Fibroblast of skin of right biceps (primary cell): Measurements from ENCODE around the gene ADIRF.
"Not testable (repeated sequence)": the region's sequence is repeated elsewhere in the genome, so short reads cannot be mapped to it uniquely, and the experiment has no call there.

Source experiments
- DNase-seq: peaks from one replicate; pipeline ENCODE4 v3.0.0-alpha.2; 2013

ADIRF gene

DNA sequence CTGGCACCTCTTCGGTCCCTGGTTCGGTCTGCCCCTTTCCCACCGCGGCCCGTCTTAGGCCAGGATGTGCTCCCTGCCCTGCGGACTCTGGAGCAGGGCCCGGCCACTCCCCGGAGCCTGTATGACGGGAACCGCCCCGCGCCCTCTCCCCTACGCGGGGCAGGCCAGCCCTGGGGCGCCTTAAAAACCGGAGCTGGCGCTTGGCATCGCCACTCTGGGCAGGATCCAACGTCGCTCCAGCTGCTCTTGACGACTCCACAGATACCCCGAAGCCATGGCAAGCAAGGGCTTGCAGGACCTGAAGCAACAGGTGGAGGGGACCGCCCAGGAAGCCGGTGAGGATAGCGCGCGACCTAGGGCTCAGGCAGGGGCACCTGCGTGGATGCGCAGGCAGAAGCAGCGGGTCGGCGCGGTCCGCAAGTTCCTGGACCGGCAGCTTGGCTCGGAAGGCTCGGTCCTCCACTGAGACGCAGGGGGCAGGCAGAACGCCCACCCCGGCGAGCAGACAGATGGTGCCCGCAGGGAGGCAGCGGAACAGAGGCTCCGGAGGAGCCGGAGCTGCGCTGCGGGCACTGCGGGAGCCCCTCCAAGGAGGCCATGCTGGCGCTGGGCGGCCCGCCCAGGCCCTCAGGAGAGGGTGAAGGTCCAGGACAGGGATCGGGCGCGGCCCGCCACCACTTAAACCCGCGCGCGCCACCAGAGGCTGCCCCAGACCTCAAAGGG lies at the start of gene ADIRF:
Gene ADIRF (plus strand): TSS at position 212 of the 723 bp plus-strand sequence. CDS start 63 bp downstream, at position 275.
- no peak for DNase-seq

DNA sequence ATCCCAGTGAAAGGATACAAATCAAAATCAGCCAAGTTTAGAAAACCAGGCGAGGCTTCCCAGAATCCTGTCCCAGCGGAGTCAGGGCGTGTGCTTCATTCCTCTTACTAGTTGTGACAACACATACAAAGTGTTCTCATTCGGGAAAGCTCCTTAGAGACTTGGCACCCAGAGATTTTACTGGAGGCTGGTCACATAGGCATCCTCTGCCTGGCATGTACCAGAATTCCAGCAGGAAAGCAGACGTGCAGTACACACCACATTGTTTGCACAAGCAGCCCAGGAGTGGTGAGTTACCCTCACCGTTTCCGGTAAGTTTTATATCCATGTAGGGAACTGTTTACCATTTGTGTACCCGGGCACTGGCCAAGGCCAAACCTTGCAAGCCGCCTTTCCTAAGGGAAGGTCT lies 45.7 kb upstream of the ADIRF start:
- DNase-seq, result no peak

DNA sequence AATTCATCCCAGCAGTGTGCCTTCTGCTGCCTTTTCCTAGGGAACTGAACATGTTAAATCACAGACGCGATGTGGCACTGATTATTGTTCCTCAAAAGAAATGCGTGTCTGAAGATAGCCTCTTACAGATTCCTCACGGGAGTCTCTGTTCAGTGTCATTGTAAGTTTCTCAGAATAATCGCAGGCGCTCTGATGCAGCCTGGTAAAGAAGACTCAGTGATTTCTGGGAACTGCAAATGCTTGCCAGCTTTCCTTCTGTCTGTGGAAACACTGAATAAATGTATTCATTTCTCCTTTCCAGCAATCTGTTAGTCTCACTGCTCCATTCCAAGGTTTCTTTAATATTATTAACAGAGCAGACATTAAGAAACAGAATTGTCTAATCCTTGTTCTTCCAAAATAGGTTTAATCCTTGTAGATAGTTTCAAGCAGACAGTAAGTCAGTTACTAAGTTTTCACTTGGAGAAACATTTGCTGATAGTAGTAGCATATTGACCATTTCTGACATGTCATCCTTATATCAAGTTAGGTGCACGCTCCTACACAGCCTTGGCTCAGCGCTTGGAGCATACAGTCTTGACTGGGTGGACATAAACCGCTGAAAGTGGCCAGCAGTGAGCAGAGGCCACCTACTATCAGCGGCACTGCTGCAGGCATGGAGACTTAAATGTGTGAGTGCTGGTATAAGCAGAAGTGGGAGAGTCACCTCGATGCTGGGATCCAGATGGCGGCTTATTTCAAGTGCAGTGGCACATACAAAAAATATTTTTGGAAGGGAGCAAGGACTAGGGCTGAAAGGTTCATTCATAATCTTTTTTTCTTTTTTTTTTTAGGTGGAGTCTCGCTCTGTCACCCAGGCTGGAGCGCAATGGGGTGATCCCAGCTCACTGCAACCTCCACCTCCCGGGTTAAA lies 38.6 kb upstream of the ADIRF start:
- no peak for DNase-seq

DNA sequence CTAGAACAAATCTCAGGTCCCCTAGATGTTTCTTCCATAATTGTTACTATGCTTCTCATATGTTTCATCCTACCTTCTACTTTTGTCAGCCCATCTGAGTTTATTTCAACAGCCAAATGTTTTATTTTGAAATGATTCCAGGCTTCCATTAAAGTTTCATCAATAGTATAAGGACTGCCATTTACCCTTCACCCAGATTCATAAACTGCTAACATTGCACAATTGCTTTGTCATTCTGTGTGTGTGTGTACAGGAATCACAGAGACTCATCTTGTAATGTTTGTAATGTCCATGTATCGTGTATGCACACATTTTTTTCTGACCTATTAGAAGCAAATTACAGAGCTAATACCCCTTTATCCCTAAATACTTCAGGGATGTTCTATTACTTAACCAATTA lies 36.4 kb upstream of the ADIRF start:
- DNase-seq, result peak; percentile 24

DNA sequence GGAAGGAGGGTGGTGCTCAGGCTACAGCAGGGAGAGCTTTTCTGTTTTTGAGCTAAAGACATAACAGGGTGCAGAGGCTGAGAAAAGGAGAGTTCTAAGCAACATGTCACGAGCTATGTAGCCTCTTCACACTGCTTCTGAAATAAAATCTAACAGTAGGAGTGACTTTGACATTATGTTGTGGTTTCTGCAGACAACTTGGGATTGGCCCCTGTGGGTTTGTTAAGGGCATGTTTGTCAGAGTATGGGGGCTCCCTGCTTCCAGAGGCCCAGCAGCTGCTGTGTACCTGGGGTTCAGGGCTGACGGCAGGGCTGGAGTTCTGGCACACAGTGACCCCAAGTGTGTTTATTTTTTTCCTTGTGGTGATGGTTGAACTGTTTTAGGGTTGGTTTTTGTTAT lies 35.6 kb upstream of the ADIRF start:
- DNase-seq, result no peak

DNA sequence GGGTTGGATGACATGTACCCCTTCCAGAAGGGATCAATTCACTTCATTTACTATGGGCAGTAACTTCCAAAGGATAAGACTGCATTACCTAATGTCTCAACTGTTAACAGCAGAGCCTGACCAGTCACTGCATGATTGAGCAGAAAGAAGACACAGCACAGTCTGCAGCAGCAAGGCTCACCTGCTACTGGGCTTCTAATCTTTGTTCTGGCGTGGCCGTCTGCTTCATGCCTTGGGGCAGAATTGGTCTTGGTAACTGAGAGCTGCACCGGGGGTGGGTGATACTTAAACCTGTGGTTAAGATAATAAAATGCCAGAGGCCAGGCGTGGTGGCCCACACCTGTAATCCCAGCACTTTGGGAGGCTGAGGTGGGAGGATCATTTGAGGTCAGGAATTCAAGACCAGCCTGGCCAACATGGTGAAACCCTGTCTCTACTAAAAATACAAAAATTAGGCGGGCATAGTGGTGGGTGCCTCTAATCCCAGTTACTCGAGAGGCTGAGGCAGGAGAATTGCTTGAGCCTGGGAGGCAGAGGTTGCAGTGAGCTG lies 34.0 kb upstream of the ADIRF start:
- DNase-seq, result not testable (repeated sequence)

DNA sequence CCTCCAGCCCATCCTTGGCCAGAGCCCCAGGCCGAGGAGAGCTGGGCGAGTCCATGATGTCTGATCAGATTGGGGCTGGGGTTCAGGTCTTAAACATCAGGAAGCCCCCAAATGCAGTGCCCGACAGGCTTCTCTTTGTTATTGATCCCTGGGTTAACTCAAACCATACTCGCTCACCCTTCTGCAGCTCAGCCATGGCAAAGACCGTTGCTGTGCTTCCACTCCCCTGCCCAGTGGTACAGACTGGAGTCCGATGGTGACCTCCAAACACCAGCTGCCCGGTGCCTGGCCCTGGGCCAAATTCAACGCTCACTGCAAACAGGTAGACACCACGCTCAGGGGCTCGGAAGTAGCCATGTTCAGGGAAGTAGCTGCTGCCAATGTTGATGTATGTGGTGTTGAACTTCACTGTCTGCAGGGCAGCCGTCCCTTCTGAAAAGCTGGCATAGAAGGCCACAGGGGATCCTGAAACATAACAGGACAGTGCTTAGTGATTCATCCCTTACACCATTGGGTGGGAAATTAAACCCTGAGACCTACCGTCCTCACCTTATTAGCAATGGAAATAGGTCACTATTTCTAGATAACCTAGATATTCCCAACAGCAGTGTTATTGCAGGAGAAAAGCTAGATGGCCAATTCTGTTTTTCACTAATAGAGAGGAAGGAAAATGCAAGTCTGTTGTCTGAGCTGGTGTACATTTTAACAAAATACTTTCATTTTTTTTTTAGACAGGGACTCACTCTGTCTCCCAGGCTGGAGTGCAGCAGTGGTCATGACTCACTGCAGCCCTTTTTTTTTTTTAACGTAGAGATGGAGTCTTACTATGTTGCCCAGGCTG lies 31.4 kb upstream of the ADIRF start:
- peak; percentile 50 for DNase-seq

DNA sequence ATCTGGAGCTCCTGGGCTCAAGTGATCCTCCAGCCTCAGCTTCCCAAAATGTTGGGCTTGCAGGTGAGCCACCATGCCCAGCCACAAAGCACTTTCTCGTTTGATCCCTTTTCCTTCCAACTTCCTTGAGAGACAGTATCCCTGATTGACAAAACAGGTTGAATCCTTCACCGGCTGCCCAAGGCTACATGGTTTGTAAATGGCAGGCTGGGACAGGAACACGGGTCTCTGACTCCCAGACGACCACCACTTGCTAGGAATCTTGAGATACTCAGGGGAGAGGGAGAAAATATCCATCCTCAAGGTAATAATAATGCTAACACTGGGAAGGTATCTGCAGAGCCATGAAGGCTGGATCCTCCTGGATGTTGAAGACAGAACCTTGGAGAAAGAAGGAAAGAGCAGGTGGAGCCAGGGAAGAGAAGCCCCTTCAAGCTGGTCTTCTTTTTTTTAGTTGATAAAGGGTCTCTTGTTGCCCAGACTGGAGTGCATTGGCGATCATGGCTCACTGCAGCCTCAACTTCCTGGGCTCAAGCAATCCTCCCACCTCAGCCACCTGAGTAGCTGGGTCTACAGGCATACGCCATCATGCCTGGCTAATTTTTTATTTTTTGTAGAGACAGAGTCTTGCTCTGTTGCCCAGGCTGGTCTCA lies 30.7 kb upstream of the ADIRF start:
- DNase-seq, result no peak

DNA sequence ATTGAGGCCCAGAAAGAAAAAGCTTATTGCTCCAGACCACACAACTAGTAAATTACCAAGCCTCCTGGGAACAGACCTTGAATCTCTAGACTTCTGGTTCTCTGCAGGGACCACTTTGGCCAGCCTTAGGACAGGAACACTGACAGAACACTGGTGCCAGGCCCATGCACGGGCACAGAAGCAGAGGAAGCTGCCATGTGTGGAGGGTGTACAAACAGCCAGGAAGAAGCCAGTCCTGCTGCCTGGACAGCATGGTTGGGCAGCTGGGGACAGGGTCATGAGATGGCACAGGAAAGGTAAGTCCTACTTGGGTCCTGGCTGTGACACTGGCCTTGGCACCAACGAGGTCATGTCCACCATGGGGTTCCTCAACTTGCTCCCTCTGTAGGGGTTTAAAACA lies 30.0 kb upstream of the ADIRF start:
- DNase-seq, result no peak

DNA sequence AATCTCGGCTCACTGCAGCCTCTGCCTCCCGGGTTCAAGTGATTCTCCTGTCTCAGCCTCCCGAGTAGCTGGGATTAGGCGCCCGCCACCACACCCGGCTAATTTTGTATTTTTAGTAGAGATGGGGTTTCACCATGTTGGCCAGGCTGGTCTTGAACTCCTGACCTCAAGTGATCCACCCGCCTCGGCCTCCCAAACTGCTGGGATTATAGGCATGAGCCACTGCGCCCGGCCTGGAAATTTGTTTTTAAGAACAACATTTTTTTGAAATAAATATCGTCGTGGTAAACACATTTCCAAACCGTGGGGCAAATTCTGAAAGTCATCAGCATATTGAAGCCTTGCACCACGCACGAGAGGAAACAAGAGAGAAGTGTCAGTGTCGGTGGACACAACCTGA lies 28.2 kb upstream of the ADIRF start:
- not testable (repeated sequence) for DNase-seq

DNA sequence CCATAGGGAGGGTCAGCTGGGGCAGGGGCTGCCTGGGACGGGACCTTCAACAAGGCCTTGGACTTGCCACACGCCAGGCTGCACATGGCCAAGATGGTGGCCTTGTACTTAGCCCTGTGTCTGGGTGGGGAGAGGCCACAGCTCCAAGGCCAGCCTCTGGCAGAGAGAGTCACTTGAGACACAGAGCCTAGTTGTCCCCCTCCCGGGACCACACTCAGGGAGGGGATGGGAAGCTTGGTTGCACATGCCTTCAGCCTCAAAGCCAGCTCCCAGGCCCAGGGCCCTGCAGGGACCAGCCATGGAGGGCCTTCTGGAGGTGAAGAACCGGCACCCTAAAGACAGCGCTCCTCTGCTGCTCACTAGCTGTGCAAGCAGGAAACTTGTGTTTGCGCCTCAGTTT lies 27.6 kb upstream of the ADIRF start:
- DNase-seq, result no peak

DNA sequence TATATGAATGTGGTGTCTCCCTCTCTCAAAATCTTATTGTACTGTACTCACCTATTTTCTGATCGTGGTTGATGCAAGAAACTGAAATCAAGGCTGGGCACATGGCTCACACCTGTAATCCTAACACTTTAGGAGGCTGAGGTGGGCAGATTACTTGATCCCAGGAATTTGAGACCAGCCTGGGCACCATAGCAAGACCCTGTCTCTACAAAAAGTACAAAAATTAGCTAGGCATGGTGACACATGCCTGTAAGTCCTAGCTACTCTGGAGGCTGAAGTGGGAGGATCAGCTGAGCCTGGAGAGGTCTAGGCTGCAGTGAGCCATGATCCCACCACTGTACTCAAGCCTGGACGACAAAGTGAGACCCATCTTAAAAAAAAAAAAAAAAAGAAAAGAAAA lies 26.9 kb upstream of the ADIRF start:
- DNase-seq, result no peak

DNA sequence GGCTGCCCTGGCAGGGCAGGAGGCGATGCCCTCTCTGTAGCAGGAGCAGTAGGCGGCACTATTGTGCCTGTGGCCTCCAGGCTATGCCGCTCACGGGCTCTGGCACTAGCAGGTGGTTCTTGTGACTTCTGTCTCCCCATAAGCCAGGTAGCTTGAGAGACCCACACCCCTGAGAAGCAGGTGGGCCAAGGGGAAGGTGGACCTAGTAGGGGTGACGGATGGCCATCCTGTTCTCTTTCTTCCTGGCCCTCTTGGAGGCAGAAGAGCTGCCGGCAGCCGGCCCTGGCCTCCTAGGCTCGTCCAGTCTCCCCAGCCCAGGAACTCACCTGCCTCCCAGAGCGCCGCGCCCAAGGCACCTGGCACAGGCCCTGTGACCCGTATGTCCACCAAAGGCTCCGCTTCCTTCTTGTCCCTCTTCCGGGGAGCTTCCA lies 26.3 kb upstream of the ADIRF start:
- no peak for DNase-seq

DNA sequence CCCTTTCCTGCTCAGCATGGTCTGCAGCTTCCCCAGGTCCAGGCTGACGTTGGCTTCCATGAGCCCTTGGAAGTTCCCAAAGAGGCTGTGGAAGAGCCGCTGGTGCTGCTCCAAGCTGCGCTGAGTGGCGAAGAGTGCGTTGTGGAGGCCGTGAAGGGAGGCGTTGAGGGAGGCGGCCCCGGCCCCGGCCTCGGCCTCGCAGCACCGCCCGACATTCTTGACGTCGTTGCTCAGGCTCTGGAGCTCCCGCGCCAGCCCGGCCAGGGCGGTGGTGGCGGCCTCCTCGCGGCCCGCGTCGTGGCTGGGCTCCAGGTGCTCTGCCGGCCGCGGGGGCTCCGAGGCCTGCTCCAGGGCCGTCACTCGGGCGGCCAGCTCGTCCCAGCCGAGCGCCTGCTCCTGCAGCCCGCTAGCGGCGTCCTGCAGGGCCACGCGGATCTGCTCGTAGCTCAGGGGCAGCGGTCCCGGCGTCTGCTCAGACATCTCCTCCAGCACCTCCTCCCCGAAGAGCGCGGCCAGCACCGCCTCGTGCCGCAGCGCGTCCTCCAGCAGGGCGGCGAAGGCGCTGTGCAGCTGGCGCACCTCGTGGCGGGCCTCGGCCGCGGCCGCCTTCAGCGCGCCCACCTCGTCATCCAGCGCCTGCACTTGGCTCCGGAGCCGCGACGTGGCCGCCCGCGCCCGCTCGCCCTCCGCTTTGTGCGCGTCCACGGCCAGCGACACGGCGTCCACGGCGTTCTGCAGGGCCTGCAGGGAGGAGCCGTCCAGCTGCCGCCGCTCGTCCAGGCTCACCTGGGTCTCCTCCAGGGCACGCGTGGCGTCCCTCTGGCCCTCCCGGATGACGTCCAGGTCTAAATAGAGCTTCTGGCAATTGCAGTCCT lies 25.6 kb upstream of the ADIRF start:
- peak; percentile 36 for DNase-seq

DNA sequence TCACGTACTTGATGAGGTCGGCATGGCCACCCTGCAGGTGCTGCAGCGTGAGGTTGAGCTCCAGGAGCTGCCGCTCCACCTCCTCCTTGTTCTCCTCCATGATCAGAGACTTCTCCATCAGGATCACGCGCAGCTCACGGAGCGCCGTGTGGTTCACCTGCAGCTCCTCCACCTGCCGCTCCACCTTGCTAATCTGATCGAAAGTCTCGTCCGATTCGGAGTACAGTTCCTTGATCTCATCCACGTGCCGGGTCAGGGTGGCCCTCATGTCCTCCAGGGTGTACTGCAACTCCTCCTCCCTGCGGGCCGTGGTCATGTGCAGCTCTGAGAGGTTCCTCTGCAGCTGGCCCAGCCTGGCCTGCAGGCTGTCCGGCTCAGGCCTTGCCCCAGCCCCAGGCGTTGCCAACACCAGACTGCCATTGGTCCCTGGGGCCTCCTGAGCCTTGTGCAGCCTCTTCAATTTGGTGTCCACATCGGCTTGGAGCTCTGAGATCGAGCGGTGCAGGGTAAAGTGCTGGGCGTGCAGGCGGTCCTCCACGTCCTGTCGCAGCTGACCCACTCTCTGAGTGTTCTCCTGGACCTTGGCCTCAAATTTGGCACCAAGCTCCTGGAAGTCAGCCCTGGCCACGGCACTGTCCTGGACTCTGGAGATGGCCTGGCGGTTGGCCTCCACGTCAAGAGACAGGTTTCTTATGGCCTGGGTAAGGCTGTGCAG lies 24.8 kb upstream of the ADIRF start:
- DNase-seq, result no peak

DNA sequence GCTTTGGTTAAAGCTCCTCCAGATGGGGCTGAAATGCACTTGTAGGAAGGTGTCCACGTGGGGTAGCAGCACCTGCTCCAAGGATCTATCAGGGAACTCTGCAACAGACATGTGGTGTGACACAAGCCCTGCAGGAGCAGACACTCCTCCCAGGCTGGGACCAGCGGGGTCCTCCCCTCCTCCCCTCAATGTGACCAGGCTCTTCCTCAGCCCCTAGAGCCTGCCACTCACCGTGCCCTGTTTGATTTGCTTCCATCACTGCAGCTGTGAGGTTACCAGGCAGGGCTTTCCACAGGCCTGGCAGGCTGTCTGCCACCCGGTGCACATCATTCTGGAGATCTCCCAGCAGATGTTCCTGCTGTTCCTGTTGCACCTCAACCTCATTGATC lies 24.3 kb upstream of the ADIRF start:
- DNase-seq, result no peak

DNA sequence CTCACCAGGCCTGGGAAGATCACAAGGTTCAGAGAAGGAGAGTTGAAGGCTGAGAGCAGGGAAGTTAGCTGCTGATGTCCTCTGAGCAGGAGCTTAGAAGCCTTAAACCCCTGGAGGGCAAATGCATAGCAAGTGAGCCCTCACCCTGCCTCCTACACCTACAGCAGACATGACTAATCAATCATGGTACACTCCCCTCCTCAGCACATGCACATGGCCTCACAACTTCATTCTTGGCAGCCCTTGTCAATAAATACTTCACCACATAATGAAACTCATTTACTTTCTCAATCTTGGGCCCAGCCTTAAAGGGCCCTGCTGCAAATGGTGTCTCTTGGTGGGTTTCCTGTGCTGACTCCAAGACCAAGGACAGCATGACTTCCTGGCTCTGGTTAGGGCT lies 23.8 kb upstream of the ADIRF start:
- no peak for DNase-seq

DNA sequence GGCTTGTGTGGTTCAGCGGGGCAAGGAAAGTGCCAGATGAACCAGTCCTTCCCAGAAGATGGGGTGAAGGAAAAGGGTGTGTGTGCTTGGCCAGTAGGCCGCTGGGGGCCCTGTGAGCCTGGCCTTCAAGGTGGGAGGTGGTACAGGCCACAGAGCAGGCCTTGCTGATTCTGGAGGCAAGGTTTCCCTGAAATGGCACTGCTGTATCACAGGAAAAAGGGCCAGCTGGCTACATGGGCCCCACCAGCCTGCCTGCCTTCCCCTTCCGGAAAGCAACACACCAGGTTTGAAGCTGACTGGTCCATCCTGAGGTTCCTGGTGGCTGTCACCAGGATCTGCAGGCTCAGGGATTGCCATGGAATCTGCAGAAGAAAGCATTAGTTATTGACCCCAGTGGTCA lies 23.4 kb upstream of the ADIRF start:
- DNase-seq, result no peak

DNA sequence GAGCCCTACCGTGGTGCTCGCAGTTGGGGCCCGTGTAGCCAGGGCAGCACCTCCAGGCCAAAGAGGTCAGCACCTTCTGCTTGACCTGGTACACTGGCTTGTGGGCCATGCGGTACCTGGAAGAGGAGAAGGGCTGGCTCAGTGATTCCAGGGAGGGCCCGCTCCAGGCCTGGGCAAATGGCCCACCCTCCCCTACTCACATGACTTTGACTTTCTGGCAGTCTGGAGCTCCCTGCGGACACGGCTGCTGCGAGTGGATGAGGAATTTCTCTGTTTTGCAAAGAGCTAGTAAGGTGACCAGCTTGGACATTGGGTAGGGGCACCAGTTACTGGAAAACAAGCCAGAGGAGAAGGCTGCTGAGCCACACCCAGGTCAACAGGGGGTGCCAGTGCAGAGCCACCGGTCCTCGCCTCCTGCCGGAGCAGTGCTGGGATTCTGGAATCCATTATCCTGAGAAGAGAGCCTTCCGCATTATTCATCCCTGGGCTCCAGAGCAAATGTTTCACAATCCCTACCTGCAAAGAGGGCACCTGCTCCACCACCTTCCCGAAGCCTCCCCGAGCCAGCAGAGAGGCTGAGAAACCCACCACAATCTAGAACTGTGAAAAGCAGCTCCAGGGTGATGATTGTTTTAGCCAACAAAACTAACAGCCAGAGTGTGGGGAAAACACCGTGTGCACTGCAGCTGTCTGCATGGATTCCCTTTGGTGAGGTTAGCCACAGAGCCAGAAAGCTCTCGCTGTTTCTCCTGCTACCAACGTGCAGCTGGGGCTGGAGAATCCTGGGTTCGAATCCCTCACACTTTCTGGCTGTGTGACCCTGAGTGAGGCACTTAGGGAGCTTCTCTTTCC lies 22.7 kb upstream of the ADIRF start:
- DNase-seq, result peak; percentile 40
